Thoracic aorta (tissue), 2 donors: Measurements from ENCODE around the gene ZBTB16. TPM values are rescaled to one million over a fixed set of nuclear protein-coding genes. Genes with fewer than 3 reads are reported as not detected.

ENCODE experiments used
- ATAC-seq: fragments of 150-250 bp; one replicate; pipeline ENCODE4 v1.8.0; 2017; ENCODE audit warnings: low read depth; ENCODE audit not compliant: insufficient number of reproducible peaks, low FRiP score
- DNase-seq: peaks from one replicate; pipeline ENCODE4 v3.0.0-alpha.2; 2020; ENCODE audit warnings: low spot score
- H3K27ac ChIP-seq, 2 donors: fragments of 200-600 bp; sonication (generic); 1 replicate in 1 of 2; 2 replicates in 1 of 2; pipeline ENCODE4 v1.5.1; 2016; ENCODE audit warnings: mild to moderate bottlenecking in 2 of 2, moderate library complexity in 2 of 2
- H3K27me3 ChIP-seq: fragments of 200-600 bp; sonication (generic); replicated peaks from 2 replicates; pipeline ENCODE4 v1.6.0; 2016; ENCODE audit warnings: mild to moderate bottlenecking; ENCODE audit not compliant: insufficient read depth
- H3K36me3 ChIP-seq: fragments of 200-600 bp; sonication (generic); one replicate; pipeline ENCODE4 v1.5.1; 2016
- H3K4me1 ChIP-seq, 2 donors: fragments of 200-600 bp; sonication (generic); 1 replicate in 1 of 2; 2 replicates in 1 of 2; pipeline versions ENCODE4 v1.5.1 to v1.6.0; 2016; ENCODE audit warnings: low read depth in 2 of 2, mild to moderate bottlenecking in 1 of 2; ENCODE audit not compliant: control insufficient read depth in 1 of 2
- H3K4me3 ChIP-seq: fragments of 200-600 bp; sonication (generic); 2 replicates; pipeline ENCODE4 v1.5.1; 2016; ENCODE audit warnings: mild to moderate bottlenecking
- H3K9me3 ChIP-seq: fragments of 200-600 bp; sonication (generic); 2 replicates; pipeline ENCODE4 v1.5.1; 2016
- total RNA-seq, 2 donors: library from RNA; depleted of rRNA; stranded (reverse); fragments of >200 nt; gene quantifications; one replicate each; pipeline versions ENCODE4 v1.1.0 to v1.2.3, GENCODE V29; 2016
- TF ChIP-seq, protein P1 (sequence below): fragments of 200-600 bp; sonication (generic); IDR thresholded peaks from one replicate; pipeline ENCODE4 v1.5.1; 2019; ENCODE audit warnings: antibody characterized with exemption

Gene ZBTB16
- total RNA-seq, 2 donors from 2014 or later = 314 to 545 TPM

DNA sequence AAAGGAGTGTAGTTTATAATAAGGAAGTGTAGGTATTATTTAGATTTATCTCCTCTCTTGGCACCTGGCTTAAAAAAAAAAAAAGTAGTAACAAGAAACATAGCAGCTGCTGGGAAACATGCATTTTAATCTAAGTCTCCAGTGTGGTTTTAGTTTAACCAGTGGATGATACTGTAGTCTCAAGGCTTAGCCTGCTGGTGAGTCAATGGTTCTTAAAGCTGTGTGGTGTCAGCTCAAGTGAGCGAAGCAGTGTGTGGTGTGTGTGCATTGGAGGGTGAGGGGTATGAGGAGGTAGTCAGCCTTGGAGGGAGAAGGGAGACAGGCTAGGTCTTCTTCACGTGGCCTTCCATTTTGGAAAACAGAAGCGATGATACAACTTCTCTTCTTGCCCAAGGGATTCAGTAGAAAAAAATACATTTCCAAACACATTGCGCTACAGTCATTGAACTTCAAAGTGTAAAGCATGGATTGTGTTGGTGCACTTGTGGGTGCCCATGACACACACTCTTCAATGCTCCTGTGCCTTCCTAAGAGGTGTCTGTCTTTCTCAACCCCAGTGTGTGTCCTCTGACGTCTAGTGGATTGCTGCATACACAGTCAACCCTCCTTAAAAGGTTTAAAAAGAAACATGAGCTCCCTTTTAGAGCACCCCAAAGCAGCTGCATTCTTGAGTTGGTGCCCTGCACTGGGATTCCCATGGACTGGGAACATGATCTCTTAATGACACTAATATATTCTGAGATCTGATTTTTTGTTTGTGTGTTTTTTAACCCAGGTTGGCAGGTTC, 40.1 kb downstream of the ZBTB16 start:
- ATAC-seq (no peak), DNase-seq (no peak)
- no peak overlapping the region for H3K4me3 ChIP-seq
- TF ChIP-seq, protein P1, sequence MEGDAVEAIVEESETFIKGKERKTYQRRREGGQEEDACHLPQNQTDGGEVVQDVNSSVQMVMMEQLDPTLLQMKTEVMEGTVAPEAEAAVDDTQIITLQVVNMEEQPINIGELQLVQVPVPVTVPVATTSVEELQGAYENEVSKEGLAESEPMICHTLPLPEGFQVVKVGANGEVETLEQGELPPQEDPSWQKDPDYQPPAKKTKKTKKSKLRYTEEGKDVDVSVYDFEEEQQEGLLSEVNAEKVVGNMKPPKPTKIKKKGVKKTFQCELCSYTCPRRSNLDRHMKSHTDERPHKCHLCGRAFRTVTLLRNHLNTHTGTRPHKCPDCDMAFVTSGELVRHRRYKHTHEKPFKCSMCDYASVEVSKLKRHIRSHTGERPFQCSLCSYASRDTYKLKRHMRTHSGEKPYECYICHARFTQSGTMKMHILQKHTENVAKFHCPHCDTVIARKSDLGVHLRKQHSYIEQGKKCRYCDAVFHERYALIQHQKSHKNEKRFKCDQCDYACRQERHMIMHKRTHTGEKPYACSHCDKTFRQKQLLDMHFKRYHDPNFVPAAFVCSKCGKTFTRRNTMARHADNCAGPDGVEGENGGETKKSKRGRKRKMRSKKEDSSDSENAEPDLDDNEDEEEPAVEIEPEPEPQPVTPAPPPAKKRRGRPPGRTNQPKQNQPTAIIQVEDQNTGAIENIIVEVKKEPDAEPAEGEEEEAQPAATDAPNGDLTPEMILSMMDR = no peak
- H3K27me3 ChIP-seq = no peaks in the 10 kb centered on the region
- no peaks in the 10 kb centered on the region for H3K9me3 ChIP-seq
- peaks cover 94 to 96% of the 10 kb centered on the region in 2 donors for H3K4me1 ChIP-seq
- peak overlapping the region; percentile 32 to 44 for H3K27ac ChIP-seq
- H3K36me3 ChIP-seq = peaks cover 40% of the 10 kb centered on the region

DNA sequence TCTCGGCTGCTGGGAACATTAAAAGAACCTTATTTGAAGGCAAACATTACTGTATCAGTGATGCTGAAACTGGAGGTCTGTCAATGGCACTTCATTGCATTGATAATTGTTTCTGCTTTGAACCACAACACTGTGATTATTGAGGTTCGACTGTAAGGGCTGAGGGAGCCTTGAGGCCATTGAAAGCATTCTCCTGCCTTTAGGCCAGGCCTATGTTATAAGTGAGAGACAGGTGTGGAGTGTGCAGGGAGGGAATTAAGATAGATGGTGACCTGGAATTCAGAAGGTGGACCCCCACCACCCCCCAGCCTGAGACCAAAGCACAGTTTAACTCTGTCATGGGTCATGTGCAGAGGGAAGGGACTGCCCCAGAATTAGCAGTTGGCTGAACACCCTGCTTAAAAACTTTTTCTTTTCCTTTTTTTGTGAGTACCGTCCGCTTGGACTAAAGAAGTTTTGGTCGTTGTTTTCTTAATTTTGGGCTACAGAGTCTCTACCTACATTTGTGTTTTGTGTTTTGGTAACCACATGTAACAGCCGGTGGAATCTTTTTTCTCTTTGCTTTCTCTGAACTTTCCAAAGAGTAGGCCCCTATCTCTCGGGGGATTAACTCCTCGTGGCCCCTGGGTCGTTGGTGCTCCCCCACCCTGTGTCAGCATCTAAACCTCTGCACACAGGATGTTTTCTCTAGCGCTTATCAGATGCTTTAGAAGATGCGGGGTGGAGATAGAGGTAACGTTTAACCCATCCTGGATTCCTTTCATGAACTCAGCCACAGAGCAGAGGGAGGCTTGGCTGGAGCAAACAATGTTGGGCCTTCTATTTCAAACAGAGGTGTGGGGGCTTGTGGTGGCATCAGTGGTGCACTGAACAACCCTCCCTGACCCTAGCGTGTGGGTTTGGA, 43.7 kb downstream of the ZBTB16 start:
- peak overlapping the region; percentile 29 for H3K4me3 ChIP-seq
- peaks cover 86 to 98% of the 10 kb centered on the region in 2 donors for H3K4me1 ChIP-seq
- no peak for DNase-seq
- no peak for ATAC-seq
- H3K27me3 ChIP-seq = no peaks in the 10 kb centered on the region
- peaks cover 43% of the 10 kb centered on the region for H3K36me3 ChIP-seq
- TF ChIP-seq, protein P1 = no peak
- H3K27ac ChIP-seq = peak overlapping the region; percentile 33 to 89
- H3K9me3 ChIP-seq = no peaks in the 10 kb centered on the region

DNA sequence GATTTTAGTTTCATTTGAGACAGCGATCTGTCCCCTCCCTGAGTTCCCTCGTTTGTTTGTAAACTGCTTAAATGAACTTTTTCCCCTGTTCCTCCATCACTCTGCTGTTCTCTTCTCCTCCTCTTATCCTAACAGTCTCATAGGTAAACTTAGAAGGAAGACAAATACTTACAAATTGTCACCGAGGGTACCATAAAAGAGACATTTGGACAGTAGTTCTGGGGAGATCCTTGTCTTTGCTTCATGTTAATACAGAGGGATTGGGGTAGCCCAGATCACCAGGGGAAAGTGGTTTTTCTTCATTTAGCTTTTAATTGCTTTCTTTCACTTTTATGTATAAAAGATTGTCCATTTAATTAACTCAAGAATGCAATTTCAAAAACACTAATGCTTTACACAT, 46.1 kb downstream of the ZBTB16 start:
- H3K4me3 ChIP-seq = no peak overlapping the region
- TF ChIP-seq, protein P1 = no peak
- no peaks in the 10 kb centered on the region for H3K27me3 ChIP-seq
- no peak for DNase-seq
- peak overlapping the region in 1 of 2 donors; percentile 89 for H3K27ac ChIP-seq
- H3K9me3 ChIP-seq = no peaks in the 10 kb centered on the region
- H3K36me3 ChIP-seq = peaks cover 34% of the 10 kb centered on the region
- no peak for ATAC-seq
- H3K4me1 ChIP-seq = peaks cover 85 to 100% of the 10 kb centered on the region in 2 donors

DNA sequence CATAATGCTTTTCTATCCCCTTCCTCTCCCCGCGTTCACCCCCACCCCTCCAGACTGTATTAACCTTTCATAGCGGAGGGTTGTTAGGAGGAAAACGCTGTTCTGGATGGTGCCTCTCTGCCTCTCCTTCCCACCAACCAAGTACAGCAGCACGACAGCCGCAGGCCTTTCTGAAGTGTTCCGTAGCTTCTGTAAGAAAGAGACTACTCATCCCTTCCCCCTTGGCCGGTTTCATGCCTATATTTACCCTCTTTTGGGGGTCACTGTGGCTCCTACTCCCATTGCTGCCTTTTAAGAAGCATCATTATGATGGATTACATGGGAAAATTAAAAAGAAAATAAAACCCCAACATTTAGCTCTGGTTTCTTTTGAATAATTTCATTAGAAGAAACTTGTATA, 46.5 kb downstream of the ZBTB16 start:
- ATAC-seq = no peak

More for the DNA sequence above, 46.5 kb downstream of the ZBTB16 start:
- Histone ChIP-seq H3K27me3 (no peaks in the 10 kb centered on the region), H3K4me3 (no peak overlapping the region), H3K9me3 (no peaks in the 10 kb centered on the region), H3K36me3 (peaks cover 30% of the 10 kb centered on the region), H3K27ac (peak overlapping the region in 1 of 2 donors; percentile 89), H3K4me1 (peaks cover 80 to 99% of the 10 kb centered on the region in 2 donors)
- no peak for DNase-seq
- TF ChIP-seq, protein P1 = no peak
